Epithelial cell of prostate (primary cell): Measurements from ENCODE around the gene OBSCN.

Experiments used
- DNase-seq: peaks from one replicate; pipeline ENCODE4 v3.0.0-alpha.2; 2011; ENCODE audit warnings: low read depth, low spot score
- H3K27ac ChIP-seq: fragments of 450-650 bp; 2 replicates; pipeline ENCODE4 v1.5.1; 2017; ENCODE audit warnings: mild to moderate bottlenecking

Gene OBSCN

GRCh38 chr1:228334954-228335353, 127.1 kb downstream of the OBSCN start:
- DNase-seq, result no peak
- H3K27ac ChIP-seq, result no peak overlapping the region

- no peak for DNase-seq
- H3K27ac ChIP-seq, result no peak overlapping the region
These were observed 127.8 kb downstream of the OBSCN start for GRCh38 chr1:228335406-228336307.

GRCh38 chr1:228336308-228337030, 128.6 kb downstream of the OBSCN start:
- no peak for DNase-seq

GRCh38 chr1:228337031-228337564, 129.3 kb downstream of the OBSCN start:
- no peak for DNase-seq
- H3K27ac ChIP-seq, result no peak overlapping the region

More at GRCh38 chr1:228336308-228337030, 128.6 kb downstream of the OBSCN start:
- no peak overlapping the region for H3K27ac ChIP-seq

- DNase-seq, result no peak
- no peak overlapping the region for H3K27ac ChIP-seq
These were observed 130.1 kb downstream of the OBSCN start for GRCh38 chr1:228337711-228338520.

- no peak for DNase-seq
- H3K27ac ChIP-seq, result no peak overlapping the region
These were observed 130.7 kb downstream of the OBSCN start for GRCh38 chr1:228338521-228339051.

- DNase-seq, result no peak
These were observed 131.3 kb downstream of the OBSCN start for GRCh38 chr1:228339059-228339704.

GRCh38 chr1:228339766-228340685, 132.2 kb downstream of the OBSCN start:
- no peak for DNase-seq
- no peak overlapping the region for H3K27ac ChIP-seq

More at GRCh38 chr1:228339059-228339704, 131.3 kb downstream of the OBSCN start:
- H3K27ac ChIP-seq, result no peak overlapping the region

- no peak for DNase-seq
These were observed 133.0 kb downstream of the OBSCN start for GRCh38 chr1:228340686-228341449.

GRCh38 chr1:228341450-228341813, 133.6 kb downstream of the OBSCN start:
- no peak overlapping the region for H3K27ac ChIP-seq
- DNase-seq, result no peak

More at GRCh38 chr1:228340686-228341449, 133.0 kb downstream of the OBSCN start:
- no peak overlapping the region for H3K27ac ChIP-seq

GRCh38 chr1:228341814-228342626, 134.2 kb downstream of the OBSCN start:
- H3K27ac ChIP-seq, result no peak overlapping the region
- no peak for DNase-seq

GRCh38 chr1:228342627-228343190, 134.9 kb downstream of the OBSCN start:
- no peak for DNase-seq
- H3K27ac ChIP-seq, result no peak overlapping the region

- no peak overlapping the region for H3K27ac ChIP-seq
- DNase-seq, result no peak
These were observed 135.4 kb downstream of the OBSCN start for GRCh38 chr1:228343191-228343661.

- DNase-seq, result no peak
- H3K27ac ChIP-seq, result no peak overlapping the region
These were observed 136.8 kb downstream of the OBSCN start for GRCh38 chr1:228344631-228345072.

GRCh38 chr1:228345201-228345930, 137.5 kb downstream of the OBSCN start:
- H3K27ac ChIP-seq, result no peak overlapping the region
- DNase-seq, result no peak

- no peak overlapping the region for H3K27ac ChIP-seq
- no peak for DNase-seq
These were observed 138.9 kb downstream of the OBSCN start for GRCh38 chr1:228346731-228347130.
